NCI-H774 (cell line): ENCODE measurements around the gene WASHC4.
"Not testable (repeated sequence)": the region's sequence is repeated elsewhere in the genome, so short reads cannot be mapped to it uniquely, and the experiment has no call there.

Experiments used
- DNase-seq: peaks from one replicate; lab custom pipeline; 2025; lab: John Stamatoyannopoulos, UW

Gene WASHC4

GRCh38 chr12:105167346-105167745 lies 59.8 kb downstream of the WASHC4 start:
- no peak for DNase-seq

DNA sequence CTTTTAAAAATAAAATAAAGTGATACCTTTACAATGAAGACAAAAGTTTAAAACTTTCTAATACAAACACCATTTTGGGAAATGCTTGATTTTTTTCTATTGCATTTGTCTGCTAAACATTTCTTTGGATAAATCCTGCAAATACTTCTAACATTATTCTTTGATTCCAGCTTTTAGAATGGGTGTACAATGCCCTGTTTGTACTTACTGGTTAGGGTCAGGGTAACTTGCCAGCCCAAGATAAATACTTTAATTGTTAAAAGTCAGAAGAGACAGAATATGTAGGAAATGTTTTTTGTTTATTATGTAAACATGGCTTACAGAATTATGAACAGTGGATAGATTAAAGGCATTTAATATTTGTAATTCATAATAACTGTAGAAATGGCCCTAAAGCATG lies 60.5 kb downstream of the WASHC4 start:
- DNase-seq, result no peak

DNA sequence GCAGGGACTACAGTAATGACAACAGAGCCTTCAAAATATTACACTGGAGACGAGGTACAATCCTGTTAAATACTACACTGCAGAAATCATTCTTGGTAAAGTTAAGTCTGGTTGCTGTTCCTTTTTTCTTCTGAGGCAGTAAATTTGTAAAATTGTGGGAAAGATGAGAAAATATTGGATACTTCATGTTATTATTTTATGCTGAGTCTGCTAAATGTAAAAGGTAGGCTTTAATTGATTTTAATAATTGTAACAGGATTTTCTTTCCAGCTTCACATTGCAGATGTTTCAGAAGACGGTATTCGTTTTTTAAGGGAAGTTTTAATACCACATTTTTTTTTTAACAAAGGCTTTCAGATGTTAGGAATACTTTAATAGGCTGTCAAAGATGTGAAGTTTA lies 62.6 kb downstream of the WASHC4 start:
- no peak for DNase-seq

DNA sequence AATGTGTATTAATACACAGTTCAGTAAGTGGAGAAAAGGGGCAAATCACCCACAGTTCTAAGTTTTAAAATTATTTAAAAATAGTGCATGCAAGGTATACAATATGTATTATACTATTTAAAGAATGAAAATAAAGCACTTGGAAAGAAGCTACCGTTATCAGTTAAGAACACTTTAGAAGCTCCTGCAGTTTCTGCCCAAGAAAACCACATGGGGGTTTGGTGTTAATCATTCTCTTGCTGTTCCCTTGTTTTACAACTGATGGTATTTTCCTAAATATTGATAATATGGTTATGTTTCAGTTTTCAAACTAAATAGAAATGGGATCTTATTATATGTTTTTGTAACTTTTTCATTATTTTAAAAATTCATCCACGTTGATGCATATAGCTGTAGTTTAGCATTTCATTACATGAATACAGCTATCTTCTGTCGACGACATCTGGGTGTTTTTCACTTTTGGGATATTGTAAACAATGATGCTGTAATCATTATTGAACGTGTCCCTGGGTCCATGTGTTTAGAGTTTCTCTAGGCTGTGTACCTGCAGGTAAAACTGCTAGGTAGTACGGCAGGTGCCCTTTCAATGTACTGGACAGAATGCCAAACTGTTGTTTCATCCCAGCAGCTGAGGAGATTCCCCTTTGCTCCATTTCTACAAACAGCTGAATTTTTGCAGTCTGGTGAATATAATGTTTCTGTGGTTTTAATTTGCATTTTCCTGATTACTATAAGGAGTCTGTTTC lies 64.3 kb downstream of the WASHC4 start:
- DNase-seq, result no peak

DNA sequence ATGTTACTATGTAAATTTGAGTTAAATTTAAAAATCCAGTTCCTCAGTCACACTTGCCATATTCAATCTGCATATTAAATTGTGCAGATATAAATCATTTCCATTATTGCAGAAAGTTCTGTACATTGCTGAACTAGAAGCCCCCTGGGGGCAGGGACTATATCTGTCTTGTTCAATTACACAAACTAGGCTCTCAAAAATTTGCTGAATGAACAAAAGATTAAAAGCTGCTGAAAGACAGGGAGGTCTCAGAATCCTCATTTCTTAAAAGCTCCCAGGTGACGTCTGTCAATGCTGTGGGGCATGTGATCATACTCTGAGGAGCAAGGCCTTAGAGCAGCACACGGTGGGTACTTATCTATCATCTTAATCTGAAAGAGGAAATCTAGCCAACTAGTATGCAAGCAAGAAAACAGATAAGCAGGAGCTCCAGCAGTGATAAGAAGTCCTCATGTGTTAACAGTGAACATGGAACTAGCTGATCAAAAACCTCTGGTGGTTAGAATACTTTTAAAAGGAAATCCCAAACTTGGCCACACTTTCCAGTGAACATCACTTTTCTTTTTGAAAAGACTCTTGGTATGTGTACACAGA lies 68.0 kb downstream of the WASHC4 start:
- no peak for DNase-seq

GRCh38 chr12:105177208-105177607 lies 69.7 kb downstream of the WASHC4 start:
- DNase-seq, result no peak

- DNase-seq, result not testable (repeated sequence)
Observed at GRCh38 chr12:105179114-105179513, 71.6 kb downstream of the WASHC4 start.

GRCh38 chr12:105183406-105183805 lies 75.9 kb downstream of the WASHC4 start:
- DNase-seq, result not testable (repeated sequence)

DNA sequence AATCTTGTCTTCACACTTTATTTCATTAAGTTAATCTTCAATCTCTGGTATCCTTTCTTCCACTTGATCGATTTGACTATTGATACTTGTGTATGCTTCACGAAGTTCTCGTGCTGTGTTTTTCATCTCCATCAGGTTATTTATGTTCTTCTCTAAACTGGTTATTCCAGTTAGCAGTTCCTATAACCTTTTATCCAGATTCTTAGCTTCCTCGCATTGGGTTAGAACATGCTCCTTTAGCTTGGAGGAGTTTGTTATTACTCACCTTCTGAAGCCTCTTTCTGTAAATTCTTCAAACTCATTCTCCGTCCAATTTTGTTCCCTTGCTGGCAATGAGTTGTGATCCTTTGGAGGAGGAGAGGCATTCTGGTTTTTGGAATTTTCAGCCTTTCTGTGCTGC lies 76.4 kb downstream of the WASHC4 start:
- DNase-seq, result not testable (repeated sequence)

- no peak for DNase-seq
Observed at GRCh38 chr12:105189293-105189692, 81.8 kb downstream of the WASHC4 start.

DNA sequence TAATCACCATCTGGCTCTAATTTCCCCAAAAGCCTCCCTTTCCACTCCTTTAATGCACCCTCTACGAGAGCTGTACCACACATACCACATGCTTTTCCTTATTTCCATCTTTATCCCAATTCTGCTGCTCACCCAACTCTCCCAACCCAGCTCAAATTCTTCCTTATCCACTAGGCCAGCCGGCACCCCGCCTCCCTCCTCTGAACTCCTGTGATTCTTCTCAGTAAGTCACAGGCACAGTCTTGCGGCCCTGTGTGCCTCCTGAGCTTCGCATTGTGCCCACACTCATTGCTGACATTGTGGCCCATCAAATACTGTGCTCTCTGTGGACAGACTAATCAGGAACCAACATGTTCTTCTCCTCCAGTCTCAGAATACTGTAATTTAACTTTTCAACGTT lies 83.0 kb downstream of the WASHC4 start:
- no peak for DNase-seq

DNA sequence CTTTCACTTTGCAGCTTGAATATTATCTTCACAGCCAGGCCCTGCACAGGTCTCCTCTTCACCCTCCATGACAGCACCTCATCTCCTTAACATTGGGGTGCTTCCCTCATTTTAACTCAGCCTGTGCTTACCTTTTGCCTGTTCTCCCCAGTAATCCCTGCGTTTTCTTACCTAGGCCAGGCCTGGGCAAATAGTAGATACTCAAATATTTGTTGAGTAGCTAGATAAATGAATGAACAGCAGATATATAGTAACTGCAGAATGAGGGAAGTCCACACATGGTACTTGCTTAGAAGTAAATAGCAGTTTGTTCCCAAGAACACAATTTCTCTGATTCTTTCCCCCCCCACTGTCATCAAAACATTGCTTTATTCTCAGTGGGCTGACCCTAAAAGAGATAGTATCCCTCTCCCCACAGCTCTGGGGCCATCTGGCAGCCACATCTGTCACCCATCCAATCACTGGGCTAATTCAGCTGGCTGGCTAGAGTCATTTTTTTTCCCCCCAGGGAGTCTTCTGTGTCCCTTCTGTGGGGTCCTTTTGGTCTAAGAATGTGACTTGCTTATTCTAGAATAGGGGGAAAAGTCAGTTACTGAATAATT lies 85.2 kb downstream of the WASHC4 start:
- DNase-seq, result no peak

- no peak for DNase-seq
Observed at GRCh38 chr12:105194947-105195346, 87.4 kb downstream of the WASHC4 start.

DNA sequence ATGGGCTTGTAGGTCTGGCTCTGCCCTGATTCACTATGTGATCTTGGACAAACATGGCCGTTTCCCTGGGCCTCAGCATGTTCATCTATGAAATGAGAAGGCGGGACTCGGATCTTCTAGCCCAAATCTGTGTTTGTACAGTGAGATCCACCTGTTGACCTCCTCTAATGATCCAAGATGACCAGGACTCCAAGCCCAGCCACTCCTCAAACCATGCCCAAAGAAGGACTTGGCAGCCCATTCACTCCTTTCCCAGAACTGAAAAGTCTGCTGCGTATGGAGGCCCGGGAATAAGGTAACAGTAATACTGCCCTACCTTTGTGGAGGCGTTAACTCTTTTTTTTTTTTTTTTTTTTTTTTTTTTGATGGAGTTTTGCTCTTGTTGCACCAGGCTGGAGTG lies 88.6 kb downstream of the WASHC4 start:
- no peak for DNase-seq

GRCh38 chr12:105198961-105199360 lies 91.4 kb downstream of the WASHC4 start:
- no peak for DNase-seq

DNA sequence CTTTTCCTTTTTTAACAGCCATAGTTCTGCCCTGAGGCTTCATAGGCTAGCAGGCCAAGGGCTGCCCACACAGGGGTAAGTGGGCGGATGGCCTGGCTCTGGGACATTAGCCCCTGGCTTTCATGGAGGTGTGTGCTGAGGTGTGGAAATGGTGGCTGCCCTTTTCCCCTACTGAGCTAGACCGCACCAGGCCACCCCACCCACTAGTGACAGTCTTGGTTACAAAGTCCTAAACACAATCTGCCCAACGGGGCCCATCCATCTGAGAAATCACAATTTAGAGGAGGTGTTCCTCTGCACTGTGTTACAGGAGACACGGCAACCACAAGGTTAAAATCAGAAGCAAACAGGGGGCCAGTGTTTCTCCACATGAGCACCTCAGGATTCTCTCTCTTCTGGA lies 92.9 kb downstream of the WASHC4 start:
- no peak for DNase-seq

GRCh38 chr12:105201299-105201698 lies 93.8 kb downstream of the WASHC4 start:
- no peak for DNase-seq

DNA sequence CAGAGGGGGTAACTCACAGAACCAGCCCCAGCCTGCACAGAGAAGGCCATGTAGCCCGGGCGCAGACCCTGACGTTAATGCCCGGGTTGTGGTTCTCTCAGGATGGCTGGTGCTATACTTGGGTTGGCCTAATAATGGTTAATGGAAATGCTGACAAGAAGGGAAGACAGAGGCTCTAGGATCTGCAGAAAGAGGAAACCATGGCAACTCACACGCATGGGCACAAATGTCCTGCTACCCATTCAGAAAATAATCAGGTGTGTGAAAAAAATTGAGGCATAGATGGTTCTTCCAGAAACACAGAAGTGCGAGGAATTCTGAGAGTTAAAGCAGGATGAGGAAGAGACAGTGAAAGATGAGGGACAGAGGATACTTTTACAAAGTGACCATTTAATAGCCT lies 94.7 kb downstream of the WASHC4 start:
- no peak for DNase-seq

GRCh38 chr12:105204127-105204526 lies 96.6 kb downstream of the WASHC4 start:
- DNase-seq, result no peak

GRCh38 chr12:105204916-105205315 lies 97.4 kb downstream of the WASHC4 start:
- no peak for DNase-seq

DNA sequence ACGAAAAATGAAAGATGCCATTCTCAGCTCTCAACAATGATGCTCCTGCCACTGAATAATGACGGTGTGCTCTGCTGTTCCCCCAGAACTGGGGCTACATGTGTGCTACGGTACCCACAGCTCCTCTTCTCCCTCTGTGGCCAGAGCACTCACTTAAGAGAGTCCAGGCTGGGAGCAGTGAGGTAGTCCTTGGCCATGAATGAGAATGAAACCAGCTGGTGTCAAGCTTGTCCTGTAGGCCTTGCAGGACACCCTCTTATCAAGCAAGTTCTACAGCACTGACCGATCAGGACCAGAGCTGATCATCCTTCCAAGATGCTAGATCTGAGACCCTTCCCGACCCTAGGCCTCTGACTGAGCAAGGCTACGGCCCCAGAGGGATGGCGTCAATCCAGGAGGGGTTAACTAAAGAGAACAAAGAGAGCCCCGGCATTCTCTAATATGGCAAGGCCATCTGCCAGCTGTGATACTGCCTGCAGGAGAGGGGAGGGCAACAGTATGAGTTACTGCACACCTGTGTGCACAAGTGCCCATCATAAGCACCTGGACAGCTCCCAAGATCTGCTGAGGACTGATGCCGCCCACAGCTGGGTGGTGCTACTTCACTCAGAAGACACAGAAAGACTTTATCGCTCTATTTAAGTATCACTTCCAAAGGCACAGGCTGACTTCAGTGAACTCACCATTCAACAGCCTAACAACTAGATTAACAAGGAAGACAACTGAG lies 98.0 kb downstream of the WASHC4 start:
- DNase-seq, result peak; percentile 19

DNA sequence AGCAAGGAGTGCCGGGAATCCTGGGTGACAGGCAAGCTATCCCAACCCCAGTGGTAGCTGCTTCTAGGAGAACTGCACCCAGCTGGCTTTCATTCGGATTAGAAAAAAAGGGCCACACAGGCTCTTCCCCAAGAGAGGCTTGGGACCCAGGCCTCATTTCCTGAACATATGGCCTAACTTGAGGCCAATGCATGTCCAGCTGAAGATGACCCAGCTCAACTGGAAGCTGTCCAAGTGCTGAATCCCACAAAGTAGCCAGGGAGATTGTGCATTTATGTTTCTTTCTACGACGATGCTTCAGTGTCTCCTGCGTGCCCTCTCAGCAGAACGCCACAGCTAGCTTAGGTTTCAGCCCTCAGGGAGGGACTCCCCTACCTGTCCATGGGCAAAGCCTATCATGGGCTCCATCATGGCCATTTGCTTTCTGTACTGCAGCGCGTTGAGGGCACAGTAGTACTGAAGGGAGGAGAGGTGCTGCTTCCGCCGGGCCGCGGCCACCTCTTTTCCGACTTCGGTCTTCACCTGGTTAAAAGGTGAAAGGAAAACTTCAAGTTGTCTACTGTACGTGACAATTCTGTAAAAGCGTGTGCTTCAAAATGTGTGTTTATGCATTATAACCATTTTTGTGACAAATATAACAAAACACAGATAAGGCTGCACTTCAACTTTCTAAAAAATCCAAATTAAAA lies 99.3 kb downstream of the WASHC4 start:
- DNase-seq, result no peak
